ENCODE measurements around the gene ZNF501.

The ZNF501 gene

GRCh38 chr3:44729384-44729910, at the start of gene ZNF501:
TSS of gene ZNF501 (plus strand) at chr3:44729635. CDS start at chr3:44734422, 4,787 bp downstream.
- peak; percentile 38 for DNase-seq (ENCODE audit: low read depth)

GRCh38 chr3:44680921-44681455, 48.4 kb upstream of the ZNF501 start:
- no peak for DNase-seq (ENCODE audit: low read depth)

GRCh38 chr3:44682182-44682896, 47.1 kb upstream of the ZNF501 start:
- DNase-seq (ENCODE audit: low read depth): peak; percentile 71

GRCh38 chr3:44685128-44685800, 44.2 kb upstream of the ZNF501 start:
- peak; percentile 26 for DNase-seq (ENCODE audit: low read depth)

- no peak for DNase-seq (ENCODE audit: low read depth)
These were observed 41.5 kb upstream of the ZNF501 start for GRCh38 chr3:44687898-44688297.

- DNase-seq (ENCODE audit: low read depth): peak; percentile 38
These were observed 16.9 kb upstream of the ZNF501 start, which contains the start of gene ZNF502 for GRCh38 chr3:44712455-44713075. TSS of gene ZNF502 (plus strand) at chr3:44712660. CDS start at chr3:44720262, 7,602 bp downstream.

- no peak for DNase-seq (ENCODE audit: low read depth)
These were observed 8.0 kb upstream of the ZNF501 start for GRCh38 chr3:44721231-44722102.

GRCh38 chr3:44722103-44722401, 7.4 kb upstream of the ZNF501 start:
- DNase-seq (ENCODE audit: low read depth): no peak

- DNase-seq (ENCODE audit: low read depth): no peak
These were observed 5.3 kb downstream of the ZNF501 start for GRCh38 chr3:44734646-44735168.

GRCh38 chr3:44761101-44761423, 31.6 kb downstream of the ZNF501 start:
- DNase-seq (ENCODE audit: low read depth): no peak

- peak; percentile 58 for DNase-seq (ENCODE audit: low read depth)
These were observed 32.2 kb downstream of the ZNF501 start, which contains the start of the genes KIAA1143 and KIF15 for GRCh38 chr3:44761424-44762169. TSS of gene KIAA1143 (minus strand) at chr3:44761619. CDS start at chr3:44761602, 17 bp downstream. TSS of gene KIF15 (plus strand) at chr3:44761794. CDS start at chr3:44761866, 72 bp downstream.

- DNase-seq (ENCODE audit: low read depth): peak; percentile 2
These were observed 32.8 kb downstream of the ZNF501 start for GRCh38 chr3:44762170-44762677.

GRCh38 chr3:44762690-44763089, 33.3 kb downstream of the ZNF501 start:
- no peak for DNase-seq (ENCODE audit: low read depth)

- DNase-seq (ENCODE audit: low read depth): no peak
These were observed 34.8 kb downstream of the ZNF501 start for GRCh38 chr3:44764248-44764647.

GRCh38 chr3:44771424-44772098, 42.1 kb downstream of the ZNF501 start:
- DNase-seq (ENCODE audit: low read depth): no peak

GRCh38 chr3:44772099-44772442, 42.6 kb downstream of the ZNF501 start:
- DNase-seq (ENCODE audit: low read depth): no peak

GRCh38 chr3:44782891-44783290, 53.5 kb downstream of the ZNF501 start:
- no peak for DNase-seq (ENCODE audit: low read depth)
